Omental fat pad (tissue), 4 donors: ENCODE data around the gene PRPF40B. TPM values are rescaled to one million over a fixed set of nuclear protein-coding genes. Genes with fewer than 3 reads are reported as not detected.

ENCODE experiments used
- ATAC-seq: fragments of 150-250 bp; one replicate; pipeline ENCODE4 v1.9.1; 2016; ENCODE audit warnings: mild to moderate bottlenecking, moderate library complexity; ENCODE audit not compliant: low FRiP score
- DNase-seq: peaks from one replicate; pipeline ENCODE4 v3.0.0-alpha.2; 2019; ENCODE audit warnings: low spot score
- CTCF ChIP-seq, 3 donors: fragments of 450-650 bp; IDR thresholded peaks; one replicate each; pipeline ENCODE4 v1.5.1; 2016 to 2017; ENCODE audit warnings: antibody characterized with exemption in 3 of 3, mild to moderate bottlenecking in 3 of 3, moderate library complexity in 2 of 3
- total RNA-seq, 4 donors: library from RNA; depleted of rRNA; stranded (reverse); fragments of >200 nt; gene quantifications; one replicate each; pipeline ENCODE4 v1.1.0, GENCODE V29; 2016

The PRPF40B gene
- total RNA-seq, 4 donors from 2014 or later, result 7.0 to 19.4 (median 9.4) TPM

- TF ChIP-seq CTCF (IDR thresholded peaks at IDR 0.05), result no peak
- DNase-seq (peak; percentile 44), ATAC-seq (peak; percentile 95)
These were observed 50.3 kb downstream of the PRPF40B start for GRCh38 chr12:49673446-49674317.

GRCh38 chr12:49674318-49674981 lies 51.1 kb downstream of the PRPF40B start:
- no peak for DNase-seq
- no peak for ATAC-seq
- TF ChIP-seq CTCF (IDR thresholded peaks at IDR 0.05), result no peak

GRCh38 chr12:49675137-49675536 lies 51.8 kb downstream of the PRPF40B start:
- TF ChIP-seq CTCF (IDR thresholded peaks at IDR 0.05), result no peak
- DNase-seq (no peak), ATAC-seq (no peak)

GRCh38 chr12:49678711-49679110 lies 55.4 kb downstream of the PRPF40B start:
- no peak for TF ChIP-seq CTCF (IDR thresholded peaks at IDR 0.05)
- DNase-seq, result no peak
- ATAC-seq, result no peak

- no peak for TF ChIP-seq CTCF (IDR thresholded peaks at IDR 0.05)
- DNase-seq (no peak), ATAC-seq (no peak)
These were observed 56.7 kb downstream of the PRPF40B start for GRCh38 chr12:49680075-49680474.

- ATAC-seq, result no peak
- TF ChIP-seq CTCF (IDR thresholded peaks at IDR 0.05), result no peak
- DNase-seq, result no peak
These were observed 60.4 kb downstream of the PRPF40B start for GRCh38 chr12:49683599-49684309.
